Umbilical cord (tissue), 2 donors: ENCODE data around the gene HSPB2. TPM values are rescaled to one million over a fixed set of nuclear protein-coding genes. Genes with fewer than 3 reads are reported as not detected.

Experiments
- DNase-seq: peaks from one replicate; pipeline ENCODE4 v3.0.0-alpha.2; 2015; ENCODE audit warnings: low spot score
- total RNA-seq: library from RNA; depleted of rRNA; stranded (reverse); fragments of >200 nt; gene quantifications from one replicate; pipeline ENCODE4 v1.2.3, GENCODE V29; 2014; ENCODE audit warnings: low replicate concordance; ENCODE audit not compliant: insufficient read depth

HSPB2 gene
- total RNA-seq, 1 donor from 2014 or later: not detected

- peak; percentile 61 for DNase-seq
These were observed 26.2 kb downstream of the HSPB2 start for GRCh38 chr11:111938687-111939160.

- DNase-seq: peak; percentile 71
These were observed 27.5 kb downstream of the HSPB2 start for GRCh38 chr11:111939836-111940604.

GRCh38 chr11:111941963-111942362, 29.4 kb downstream of the HSPB2 start:
- DNase-seq: no peak

GRCh38 chr11:111942829-111943228, 30.3 kb downstream of the HSPB2 start:
- no peak for DNase-seq

GRCh38 chr11:111944139-111944538, 31.6 kb downstream of the HSPB2 start:
- peak; percentile 60 for DNase-seq

- DNase-seq: peak; percentile 33
These were observed 32.1 kb downstream of the HSPB2 start for GRCh38 chr11:111944651-111945051.

- DNase-seq: no peak
These were observed 32.7 kb downstream of the HSPB2 start for GRCh38 chr11:111945198-111945597.

GRCh38 chr11:111946499-111946898, 34.0 kb downstream of the HSPB2 start:
- DNase-seq: no peak

GRCh38 chr11:111947143-111947542, 34.6 kb downstream of the HSPB2 start:
- DNase-seq: no peak

- DNase-seq: no peak
These were observed 37.2 kb downstream of the HSPB2 start for GRCh38 chr11:111949519-111950426.

- DNase-seq: no peak
These were observed 39.0 kb downstream of the HSPB2 start for GRCh38 chr11:111951565-111951964.

GRCh38 chr11:111954154-111954553, 41.6 kb downstream of the HSPB2 start:
- DNase-seq: no peak

GRCh38 chr11:111957663-111958444, 45.3 kb downstream of the HSPB2 start:
- no peak for DNase-seq

GRCh38 chr11:111960916-111961315, 48.4 kb downstream of the HSPB2 start:
- no peak for DNase-seq

GRCh38 chr11:111961389-111962300, 49.1 kb downstream of the HSPB2 start:
- DNase-seq: no peak

Other genes starting within 250 kb of the HSPB2 start
- 19.7 TPM for gene PPP2R1B, start 146.3 kb upstream of the HSPB2 start, total RNA-seq
- 54.7 TPM for gene ALG9, start 41.2 kb upstream of the HSPB2 start, total RNA-seq
- 0.48 TPM for gene FDXACB1, start 33.6 kb upstream of the HSPB2 start, total RNA-seq
- 35.2 TPM for gene CFAP68, start 33.2 kb upstream of the HSPB2 start, total RNA-seq
- 55.6 TPM for gene CRYAB, start 964 bp upstream of the HSPB2 start, total RNA-seq
- gene C11orf52, start 6.2 kb downstream of the HSPB2 start, total RNA-seq: 1.9 TPM
- gene DIXDC1, start 24.6 kb downstream of the HSPB2 start, total RNA-seq: 79.0 TPM
- gene DLAT, start 112.7 kb downstream of the HSPB2 start, total RNA-seq: 16.6 TPM
- gene PIH1D2, start 161.3 kb downstream of the HSPB2 start, total RNA-seq: not detected
- 18.3 TPM for gene NKAPD1, start 161.6 kb downstream of the HSPB2 start, total RNA-seq
- gene TIMM8B, start 174.0 kb downstream of the HSPB2 start, total RNA-seq: 37.3 TPM
- gene SDHD, start 174.1 kb downstream of the HSPB2 start, total RNA-seq: 110 TPM